Measurements from ENCODE around the gene PRRX1.

Gene PRRX1

DNA sequence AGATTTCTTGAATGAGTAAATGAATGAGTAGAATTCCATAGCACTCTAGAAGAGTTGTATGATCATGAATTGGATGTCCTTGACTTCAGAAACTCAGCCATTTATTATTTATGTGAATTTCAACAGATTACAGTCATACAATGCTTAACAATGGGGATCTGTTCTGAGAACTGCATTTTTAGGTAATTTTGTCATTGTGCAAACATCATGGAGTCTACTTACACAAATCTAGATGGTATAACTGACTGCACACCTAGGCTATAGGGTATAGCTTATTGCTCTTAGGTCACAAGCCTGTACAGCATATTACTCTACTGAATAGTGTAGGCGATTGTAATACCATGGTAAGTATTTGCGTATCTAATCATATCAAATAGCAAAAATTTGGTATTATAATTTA lies 59.6 kb downstream of the PRRX1 start:
- DNase-seq, result no peak

DNA sequence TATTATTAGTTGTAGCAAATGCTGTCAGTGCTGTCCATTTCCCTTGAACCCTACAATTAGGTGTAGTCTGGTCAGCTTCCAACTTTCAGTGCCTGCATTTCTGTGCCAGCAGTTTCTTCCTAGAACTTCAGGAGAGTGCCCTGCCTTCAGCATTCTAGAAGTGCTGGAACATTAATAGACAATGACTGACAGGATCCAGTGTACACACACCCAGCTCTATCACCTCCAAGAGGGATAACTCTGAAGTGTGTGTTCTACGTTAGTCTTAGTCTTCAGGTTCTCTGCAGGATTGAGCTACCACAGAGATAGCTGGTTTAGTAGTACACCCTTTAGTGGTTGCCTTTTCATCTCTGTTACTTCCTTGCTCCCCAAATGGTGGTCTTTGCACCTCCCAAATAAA lies 61.4 kb downstream of the PRRX1 start:
- DNase-seq, result no peak

DNA sequence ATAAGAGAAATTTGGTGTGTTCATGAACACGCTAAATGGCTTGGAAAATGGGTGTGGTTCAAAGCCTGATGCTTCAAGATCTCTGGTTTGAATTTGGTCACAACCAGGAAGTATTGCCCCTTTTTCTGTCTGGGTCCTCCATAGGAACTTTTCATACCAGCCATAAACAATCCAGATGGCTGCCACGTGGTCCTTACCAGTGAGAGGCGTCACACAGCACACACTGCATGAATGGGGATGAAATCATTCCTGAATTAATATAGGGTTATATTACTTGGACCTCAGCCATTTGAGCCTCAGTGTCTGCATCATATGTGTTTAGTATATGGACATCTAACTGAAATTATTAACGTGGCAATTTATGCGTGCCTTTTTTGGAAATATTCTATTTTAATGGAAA lies 64.0 kb downstream of the PRRX1 start:
- DNase-seq, result no peak

DNA sequence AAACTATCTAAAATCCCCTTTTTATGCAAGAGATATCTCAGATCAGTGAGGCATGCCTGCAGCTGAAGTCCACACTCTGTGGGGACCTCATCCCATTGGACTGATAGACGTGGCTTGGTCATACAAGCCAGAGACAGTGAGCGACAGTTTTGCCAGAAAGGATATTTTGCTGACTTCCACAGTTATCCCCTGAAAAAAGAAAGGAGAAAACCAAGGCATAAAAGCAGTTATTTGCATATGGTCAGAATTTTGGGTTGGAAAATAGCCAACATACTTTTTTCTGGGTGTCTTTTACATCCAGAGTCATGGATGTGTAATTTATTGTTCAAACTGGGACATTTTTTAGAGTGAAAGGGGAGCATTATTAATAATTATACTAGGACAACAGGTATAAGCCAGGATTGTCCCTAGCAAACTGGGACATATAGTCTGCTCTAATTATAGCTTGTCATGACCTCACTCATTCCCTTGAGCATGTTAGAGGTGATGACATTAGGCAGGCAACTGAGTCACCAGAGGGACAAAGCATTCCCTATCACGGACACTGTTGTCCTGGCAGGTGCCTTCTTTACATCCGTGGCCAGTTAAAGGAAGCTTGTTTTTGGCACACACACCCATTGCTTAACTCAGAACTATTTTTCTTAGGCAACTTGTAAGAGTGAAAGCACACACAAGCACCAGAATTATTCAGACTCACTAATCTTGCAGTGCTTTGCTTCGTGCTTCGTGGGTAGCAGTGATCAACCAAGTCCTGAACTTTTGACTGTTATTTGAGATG lies 65.5 kb downstream of the PRRX1 start:
- no peak for DNase-seq

DNA sequence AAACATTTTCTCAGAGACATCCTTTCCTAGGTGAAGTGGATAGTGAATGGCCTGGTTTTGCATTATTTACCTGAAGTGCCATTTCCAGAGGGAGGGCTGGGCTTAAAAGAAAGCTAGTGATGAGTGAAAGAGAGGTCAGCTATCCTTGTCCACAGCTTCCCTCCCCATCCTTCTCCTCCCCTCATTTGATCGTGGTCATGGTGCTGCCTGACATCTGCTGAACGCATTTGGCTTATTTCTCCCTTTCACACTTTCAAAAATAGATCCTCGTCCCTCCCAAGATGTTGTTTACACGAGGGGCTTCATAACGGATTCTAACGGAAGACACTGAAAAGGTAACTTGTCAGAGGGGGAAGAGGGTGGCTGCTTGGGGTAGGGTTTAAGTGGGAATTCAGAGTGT lies 66.1 kb downstream of the PRRX1 start:
- DNase-seq, result no peak

DNA sequence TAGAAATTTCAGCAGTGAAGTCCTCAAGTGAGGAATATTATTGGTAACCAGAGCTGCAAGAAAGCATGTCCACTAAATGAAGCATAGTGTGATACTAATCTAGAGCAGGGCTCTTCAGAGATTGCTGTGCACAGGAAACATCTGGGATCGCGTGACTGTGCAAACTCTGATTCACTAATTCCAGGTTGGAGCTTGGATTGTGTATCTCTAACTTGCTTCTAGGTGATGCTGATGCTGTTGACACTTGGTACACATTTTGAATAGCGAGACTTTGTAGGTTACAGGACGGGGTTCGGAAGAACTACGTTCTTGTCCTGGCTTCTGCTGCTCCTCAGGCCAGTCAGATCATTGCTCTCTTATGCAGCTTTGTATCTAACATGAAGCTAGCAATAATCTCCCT lies 66.5 kb downstream of the PRRX1 start:
- no peak for DNase-seq

DNA sequence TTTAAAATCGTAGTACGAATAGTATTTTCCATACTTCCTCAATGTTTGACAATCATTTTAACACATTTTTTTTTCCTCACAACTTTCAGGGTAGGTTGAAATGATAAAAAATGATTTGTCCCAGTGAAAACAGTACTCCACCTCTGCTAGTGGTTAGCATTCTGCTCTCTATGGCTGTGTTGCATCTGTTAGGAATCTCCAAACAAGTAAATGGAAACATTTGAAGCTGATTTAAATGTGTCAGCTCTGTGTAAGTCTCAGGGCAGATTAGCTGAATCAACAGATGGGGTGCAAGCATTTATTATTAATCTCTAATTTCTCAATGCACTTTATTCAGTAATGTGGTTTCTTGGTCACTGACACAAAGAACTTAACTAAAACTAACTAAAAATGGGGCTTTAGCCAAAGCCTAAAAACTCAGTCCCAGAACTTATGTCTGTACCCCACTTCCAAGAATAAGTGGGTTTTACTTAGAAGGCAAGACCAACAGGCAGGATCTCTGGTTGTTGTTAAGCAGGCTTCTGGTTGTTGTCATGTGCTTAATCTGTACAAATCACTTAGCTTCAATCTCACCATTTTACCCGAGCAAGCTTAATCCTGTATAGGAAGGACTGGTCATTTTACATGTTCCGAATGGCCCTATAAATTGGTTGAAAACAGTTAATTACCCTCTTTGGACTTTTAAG lies 67.8 kb downstream of the PRRX1 start:
- DNase-seq, result no peak

DNA sequence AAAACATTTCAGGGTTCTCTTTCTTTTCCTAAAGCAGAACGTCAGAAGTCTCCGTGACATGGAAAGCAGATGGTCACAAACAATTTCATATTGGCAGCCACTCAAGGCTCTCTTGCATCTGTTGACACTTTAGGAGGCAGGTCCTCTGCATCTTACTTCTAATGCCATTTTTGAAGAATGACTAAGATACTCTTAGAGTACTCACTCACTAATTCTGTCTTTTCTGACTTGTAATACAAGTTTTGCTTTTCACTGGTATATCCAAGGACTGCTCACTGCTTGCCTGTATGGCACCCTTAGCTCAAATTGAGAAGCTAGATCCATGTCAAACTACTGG lies 68.3 kb downstream of the PRRX1 start:
- DNase-seq, result no peak

DNA sequence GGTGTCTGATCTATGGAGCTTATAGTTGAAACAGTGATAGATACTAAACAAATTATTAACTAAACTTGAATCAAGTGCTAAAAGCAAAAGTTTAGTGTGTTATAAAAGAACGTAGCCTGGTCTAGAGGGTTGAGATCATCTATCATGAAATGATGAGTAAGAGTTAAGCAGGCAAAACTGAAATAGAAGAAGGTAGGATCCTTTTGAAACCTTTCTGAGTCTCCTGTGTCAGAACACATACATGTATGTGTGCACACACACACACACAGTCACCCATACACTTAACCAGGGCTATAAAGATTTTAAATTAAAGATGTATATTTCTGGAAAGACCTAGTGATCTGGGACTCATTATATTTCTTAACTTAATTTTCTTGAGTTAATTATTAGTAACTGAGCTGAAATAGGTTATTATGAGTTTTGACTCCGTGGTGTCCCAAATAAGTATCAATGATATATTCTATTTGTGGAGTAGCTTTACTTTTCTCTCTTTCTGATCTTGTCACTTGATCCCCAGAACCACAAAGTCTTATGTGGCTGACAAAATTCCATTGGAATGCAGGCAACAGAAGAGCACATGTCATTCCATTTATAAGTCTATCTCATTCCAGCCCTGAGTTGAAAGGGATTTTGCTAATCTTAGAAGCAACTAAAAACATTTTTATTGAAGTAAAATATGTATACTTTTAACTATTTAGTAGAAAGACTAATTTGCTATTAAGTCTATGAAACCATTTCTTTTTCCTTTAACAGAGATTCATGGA lies 70.7 kb downstream of the PRRX1 start:
- DNase-seq, result no peak

DNA sequence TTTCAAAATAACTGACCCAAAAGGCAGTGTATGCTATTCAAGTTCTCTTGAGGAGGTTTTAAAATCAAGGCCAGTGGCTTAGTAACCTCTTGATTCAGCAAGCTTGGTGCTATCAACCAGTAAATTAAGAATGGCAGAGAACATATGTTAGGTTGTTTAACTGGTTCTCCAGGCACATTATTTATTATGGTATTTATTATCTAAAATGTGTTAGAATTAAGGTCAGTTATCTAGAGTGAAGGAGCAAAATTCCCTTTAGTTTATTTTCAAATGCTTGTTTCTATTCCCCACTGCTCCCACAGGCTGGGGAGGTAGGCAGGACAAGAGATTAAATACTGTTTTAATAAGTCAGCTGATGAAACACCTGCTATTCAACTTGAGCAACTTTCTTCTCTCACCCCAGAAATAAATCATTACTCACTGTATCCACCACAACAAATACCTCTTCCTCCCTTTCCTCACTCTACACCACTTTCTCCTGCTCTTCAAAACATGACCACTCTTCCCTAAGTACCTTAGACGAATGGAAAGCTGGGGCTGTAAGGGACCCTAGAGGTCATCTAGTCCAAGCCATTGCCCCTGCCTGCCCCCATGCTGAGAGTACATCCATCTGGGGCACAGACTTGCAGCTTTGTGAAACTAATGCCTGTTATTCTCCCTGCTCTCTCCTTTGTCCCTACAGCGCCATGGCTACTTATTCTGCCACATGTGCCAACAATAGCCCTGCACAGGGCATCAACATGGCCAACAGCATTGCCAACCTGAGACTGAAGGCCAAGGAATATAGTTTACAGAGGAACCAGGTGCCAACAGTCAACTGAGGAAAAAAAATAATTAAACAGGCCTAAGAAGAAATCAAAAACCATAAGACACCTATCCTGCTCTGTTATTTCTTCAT lies 71.7 kb downstream of the PRRX1 start:
- DNase-seq, result no peak

DNA sequence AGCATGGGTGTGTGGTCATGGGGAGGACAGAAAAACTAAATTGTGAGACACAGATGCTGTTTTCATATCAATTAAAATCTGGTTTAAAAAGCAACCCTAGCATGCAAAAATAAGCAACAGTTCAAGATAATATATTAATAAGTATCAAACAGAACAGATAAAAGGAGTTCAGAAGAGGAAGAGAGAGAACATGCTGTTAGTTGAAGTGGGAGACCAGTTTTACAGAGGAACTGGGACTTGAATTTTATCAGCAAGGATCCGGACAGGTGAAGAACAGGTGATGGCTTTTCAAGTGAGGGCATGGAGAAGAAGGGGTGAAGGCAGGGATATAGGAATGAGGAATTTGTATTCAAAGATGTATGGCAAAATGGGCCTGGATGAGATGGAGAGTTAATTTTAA lies 75.9 kb downstream of the PRRX1 start:
- DNase-seq, result no peak

DNA sequence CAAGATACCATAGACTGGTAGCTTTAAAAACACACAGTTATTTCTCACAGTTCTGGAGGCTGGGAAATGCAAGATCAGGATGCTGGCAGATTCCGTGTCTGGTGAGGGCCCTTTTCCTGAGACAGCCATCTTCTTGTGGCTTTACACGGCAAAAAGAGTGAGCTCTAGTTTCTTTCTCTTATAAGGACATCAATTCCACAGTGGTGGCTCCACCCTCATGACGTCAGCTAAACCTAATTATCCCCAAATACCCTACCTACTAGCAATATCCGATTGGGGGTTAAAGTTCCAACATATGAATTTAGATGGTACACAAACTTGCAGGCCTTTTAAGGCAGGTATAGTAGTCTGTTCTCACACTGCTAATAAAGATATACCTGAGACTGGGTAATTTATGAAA lies 77.7 kb downstream of the PRRX1 start:
- DNase-seq, result no peak

DNA sequence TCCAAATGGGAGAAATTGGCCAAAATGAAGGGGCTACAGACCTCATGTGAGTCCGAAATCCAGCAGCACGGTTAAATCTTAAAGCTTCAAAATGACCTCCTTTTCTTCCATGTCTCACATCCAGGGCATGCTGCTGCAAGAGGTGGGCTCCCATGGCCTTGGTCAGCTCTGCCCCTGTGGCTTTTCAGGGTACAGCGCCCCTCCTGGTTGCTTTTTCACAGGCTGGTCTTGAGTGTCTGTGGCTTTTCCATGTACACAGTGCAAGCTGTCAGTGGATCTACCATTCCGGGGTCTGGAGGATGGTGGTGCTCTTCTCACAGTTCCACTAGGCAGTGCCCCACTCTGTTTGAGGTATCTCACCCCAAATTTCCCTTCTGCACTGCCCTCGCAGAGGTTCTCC lies 78.7 kb downstream of the PRRX1 start:
- DNase-seq, result no peak

DNA sequence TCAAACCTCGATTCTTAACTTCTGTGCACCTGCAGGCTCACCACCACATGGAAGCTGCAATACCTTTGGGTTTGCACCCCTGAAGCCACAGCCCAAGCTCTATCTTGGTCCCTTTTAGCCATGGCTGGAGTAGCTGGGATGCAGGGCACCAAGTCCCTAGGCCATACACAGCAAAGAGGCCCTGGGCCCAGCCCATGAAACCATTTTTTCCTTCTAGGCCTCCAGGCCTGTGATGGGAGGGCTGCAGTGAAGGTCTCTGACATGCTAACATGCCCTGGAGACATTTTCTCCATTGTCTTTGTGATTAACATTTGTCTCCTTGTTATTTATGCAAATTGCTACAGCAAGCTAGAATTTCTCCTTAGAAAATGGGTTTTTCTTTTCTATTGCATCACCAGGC lies 79.2 kb downstream of the PRRX1 start:
- DNase-seq, result no peak

DNA sequence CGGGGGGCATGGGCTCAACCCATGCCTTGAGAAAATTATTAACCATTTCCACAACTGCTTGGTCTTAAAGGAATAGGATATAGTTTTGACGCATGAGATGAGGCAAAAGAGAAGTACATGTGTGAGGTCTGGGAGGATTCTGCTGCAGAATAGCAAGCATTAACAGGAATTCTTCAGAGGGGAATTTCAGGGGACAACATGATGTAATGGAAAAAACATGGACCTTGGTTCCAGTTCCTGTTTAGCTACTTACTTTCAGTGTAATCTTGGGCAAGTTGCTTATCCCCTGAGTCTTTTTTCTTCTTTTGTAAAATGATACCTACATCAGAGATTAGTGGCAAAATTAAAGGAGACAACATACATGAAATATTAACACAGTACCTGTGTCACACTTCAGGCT lies 85.6 kb downstream of the PRRX1 start:
- no peak for DNase-seq

DNA sequence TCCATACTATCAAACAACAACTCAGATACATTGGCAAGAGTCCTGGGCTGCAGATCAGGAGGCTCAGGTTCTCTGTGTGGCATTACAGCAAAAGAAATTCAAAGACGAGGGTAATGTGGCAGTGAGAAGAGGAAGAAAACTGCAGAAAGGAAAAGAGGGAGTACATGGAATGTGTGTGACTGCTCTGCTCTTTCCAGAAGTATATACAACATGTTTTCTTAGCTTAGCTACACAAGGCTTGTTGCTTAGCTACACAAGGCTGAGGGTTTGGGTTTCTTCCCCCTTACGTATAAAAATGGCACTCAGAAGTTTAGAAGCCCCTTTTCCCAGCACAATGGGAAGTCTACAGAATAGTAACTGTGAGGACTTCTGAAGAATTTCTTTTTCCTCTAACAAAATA lies 86.0 kb downstream of the PRRX1 start:
- no peak for DNase-seq

DNA sequence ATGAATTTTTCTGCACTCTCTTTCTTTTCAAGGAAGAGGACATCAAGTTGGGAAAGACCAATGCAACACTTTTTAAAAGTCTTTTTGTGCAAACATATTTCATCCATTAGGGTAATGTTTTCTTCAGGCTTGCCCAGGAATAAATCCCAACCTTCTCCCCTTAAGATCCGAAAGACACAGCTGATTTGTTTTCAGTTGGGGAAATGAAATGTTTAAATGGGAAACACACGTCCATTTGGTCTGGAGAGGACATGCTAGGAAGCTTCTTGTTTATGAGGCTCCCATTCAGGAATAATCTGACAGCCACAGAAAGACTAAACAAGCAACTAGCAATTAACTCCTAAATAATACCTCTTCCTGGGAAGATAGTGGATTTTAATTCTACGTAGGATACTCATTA lies 91.9 kb downstream of the PRRX1 start:
- no peak for DNase-seq

DNA sequence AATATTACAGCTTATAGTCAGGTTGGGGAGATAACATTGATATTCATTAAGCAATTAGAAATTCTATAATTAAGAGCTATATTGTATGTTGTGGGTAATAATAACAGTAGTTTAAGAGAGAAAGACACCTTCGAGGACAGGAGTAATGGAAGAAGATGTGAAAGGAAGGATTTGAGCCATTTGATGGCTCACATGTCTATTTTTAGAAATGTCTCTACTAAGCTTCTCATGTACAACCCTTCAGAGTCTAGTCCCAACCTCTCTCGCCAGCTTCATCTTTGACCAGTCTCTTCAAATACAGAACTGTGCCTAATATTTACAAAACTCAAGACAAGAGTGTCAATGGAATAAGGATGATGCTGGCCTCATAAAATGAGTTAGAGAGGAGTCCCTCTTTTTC lies 95.1 kb downstream of the PRRX1 start:
- no peak for DNase-seq

DNA sequence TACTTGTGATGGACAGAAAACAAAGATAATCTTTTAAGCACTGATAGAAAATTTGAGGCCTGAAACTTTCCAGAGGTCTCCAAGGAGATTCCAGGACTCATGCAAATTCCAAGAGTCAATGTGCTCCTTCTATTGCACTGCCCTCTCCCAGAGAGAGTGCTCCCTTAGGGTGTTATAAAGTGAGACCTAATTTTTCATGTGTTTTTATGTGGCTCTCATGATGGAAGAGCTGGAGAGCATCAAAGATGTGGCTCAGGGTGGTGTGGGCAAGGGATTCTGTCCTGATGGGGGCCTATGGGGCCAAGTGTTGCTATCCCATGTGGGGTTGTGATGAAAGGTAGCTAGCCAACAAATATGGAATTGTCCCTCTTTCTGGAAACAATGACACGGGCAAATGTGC lies 101.3 kb downstream of the PRRX1 start:
- no peak for DNase-seq

DNA sequence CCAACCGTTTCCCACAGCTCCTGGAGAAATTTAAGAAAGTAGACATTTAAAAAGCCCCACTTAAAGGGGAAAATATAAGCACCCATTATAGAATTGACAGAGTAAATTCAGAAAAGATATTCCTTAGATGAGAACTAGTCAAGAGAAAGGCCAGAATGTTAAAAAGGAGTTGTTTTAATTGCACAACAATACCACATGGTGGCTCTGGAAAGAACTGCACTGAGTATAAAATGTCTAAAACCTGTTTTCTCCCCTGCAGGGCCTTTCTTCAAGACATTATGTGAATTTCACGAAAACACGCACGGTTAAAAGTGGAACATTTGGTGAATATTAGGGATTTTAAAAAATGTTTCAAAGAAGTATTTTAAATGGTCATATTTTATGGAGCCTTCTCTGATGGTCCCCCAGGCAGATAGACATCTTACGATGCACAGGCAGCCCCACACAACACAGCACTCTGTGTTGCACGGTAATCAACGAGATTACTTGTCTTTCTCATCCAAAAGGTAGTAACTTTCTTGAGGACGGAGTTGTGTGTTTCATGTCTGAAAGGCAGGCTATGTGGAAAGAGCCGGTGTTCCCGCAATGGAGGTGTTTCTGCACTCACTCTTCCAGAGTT lies 101.9 kb downstream of the PRRX1 start:
- DNase-seq, result no peak

DNA sequence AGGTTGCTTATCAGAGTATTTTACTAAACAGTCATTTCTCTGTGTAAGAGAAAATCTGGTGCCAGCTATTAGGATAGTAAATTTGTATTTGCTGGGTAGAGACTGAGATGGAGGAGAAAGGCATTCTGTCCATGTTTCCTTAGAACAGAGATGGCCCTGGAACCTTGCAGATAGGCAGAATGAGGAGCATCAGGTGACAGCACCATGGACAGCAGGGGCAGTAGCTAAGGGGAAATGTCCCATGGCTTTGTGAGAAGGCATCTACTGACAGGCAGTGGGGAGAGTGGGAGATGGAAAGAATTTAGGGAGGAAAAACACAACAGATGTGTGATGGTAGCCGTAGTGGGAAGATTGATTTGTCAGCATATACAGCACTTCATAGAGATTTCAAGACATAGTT lies 105.0 kb downstream of the PRRX1 start:
- no peak for DNase-seq

DNA sequence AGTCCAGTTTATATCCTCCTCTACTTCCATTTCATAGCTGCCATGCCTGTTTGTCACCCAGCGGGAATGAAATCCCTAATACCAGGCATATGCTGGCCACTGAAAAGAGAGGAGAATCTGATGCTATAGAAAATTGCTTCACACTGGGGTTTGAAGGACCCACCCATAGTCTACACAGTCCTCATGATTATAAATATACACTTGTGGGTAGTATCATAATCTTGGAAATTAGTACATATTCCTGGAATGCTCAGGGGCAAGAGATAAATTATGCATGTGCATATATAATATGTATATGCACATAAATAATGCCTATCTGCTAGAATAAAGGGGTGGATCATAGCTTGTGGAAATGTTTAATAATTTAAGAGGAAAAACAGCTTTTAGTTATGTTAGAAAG lies 105.8 kb downstream of the PRRX1 start:
- DNase-seq, result no peak

DNA sequence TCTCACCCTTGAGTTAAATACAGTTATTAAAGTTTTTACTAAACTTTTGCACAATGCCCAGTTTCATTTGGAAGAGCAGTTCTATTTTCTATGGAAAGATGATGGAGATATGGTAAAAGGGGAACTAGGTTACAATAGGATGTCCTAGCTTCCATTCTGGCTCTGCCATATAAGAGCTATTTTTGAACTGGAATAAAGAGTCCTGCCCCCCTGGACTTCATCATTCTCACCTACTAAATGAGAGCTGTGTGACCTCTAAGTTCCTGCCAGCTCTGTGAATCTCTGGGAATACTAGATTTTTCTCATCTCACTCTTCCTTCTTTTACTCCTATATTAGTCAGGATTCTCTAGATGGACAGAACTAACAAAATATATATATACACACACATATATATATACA lies 106.3 kb downstream of the PRRX1 start:
- DNase-seq, result no peak

Data from activated CD4-positive, alpha-beta T cell treated with anti-CD3 and anti-CD28 coated beads for 4 hours (primary cell).